GM19397 (cell line): ENCODE data around the gene IGSF23.
A peak's percentile ranks its signal among the peaks of the same experiment; 100 is the strongest.

Source experiments
- ATAC-seq: cut with Tn5 transposase; IDR thresholded peaks from one replicate; pipeline ENCODE4 v1.9.1; 2021; ENCODE audit warnings: mild to moderate bottlenecking, moderate library complexity; ENCODE audit not compliant: unreplicated experiment

Gene IGSF23

GRCh38 chr19:44640518-44640917 is 27.2 kb downstream of the IGSF23 start:
- ATAC-seq: no peak

DNA sequence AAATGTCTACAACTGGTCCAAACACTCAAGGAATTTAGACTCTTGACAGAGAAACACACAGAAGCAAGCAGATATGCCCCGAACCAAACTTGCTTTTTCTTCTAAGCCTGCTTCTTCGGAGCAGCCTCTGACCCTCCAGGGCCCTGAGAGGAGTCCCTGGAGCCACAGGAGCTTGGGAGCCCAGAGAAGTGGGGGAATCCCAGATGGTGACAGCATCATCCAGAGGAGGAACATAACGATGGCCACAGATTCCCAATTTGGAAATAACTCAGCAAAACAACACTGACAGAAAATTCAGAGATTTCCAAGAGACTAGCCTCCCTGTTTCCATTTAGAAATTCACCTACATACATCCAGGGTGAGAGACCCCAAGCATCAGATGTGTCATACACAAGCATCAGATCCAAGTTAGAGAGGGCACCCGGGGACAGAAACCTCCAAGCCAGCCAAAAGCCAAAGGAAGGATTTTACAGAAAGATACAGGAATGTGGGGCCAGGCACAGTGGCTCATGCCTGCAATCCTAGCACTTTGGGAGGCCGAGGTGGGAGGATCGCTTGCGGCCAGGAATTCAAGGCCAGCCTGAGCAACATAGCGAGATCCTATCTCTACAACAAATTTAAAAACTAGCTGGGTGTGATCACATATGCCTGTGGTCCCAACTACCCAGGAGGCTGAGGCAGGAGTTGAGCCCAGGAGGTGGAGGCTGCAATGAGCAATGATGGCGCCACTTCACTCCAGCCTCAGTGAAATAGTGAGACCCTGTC is 28.3 kb downstream of the IGSF23 start:
- ATAC-seq: no peak

DNA sequence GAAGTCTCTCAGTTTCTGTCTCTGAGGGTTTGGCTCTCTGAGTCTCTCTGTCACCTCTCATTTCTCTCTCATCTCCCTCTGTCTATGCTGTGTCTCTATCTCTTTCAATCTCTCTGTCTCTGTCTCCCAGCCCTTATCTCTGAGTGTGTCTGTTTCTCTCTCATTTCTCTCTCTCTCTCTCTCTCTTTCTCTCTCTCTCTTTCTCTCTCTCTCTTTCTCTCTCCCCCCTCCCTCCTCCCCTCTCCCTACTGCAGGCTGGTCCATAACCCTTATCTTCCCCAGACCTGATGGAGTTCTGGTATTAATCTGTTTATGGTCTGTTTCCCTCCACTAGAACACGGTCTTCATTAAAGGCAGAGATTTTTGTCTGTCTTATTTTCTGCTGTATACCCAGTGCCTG is 29.0 kb downstream of the IGSF23 start:
- ATAC-seq: no peak

GRCh38 chr19:44643605-44644401 is 30.4 kb downstream of the IGSF23 start, which contains the start of gene PVR:
PVR (plus strand) TSS chr19:44643910; CDS start chr19:44644097, 187 bp downstream.
- no peak for ATAC-seq

DNA sequence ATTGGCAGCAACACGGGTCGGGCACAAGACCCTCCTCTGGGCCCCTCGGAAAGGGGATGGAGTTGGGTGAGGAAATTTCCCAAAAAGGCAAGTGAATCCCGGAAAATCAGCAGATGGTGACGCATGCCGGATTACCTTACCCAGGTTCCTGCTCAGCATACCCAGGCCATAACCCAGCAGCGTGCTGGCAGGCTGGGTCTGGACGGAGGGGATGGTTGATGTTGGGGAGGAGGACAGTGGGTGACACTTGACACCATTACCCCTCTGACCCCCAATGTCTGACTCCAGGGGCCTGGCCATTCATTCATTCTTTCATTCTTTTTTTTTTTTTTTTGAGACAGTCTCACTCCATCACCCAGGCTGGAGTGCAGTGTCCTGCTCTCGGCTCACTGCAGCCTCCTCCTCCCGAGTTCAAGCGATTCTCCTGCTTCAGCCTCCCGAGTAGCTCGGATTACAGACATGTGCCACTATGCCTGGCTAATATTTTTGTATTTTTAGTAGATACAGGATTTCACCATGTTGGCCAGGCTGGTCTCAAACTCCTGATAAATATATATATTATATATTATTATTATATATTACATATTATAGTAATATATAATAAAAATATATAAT is 31.1 kb downstream of the IGSF23 start:
- ATAC-seq: no peak

DNA sequence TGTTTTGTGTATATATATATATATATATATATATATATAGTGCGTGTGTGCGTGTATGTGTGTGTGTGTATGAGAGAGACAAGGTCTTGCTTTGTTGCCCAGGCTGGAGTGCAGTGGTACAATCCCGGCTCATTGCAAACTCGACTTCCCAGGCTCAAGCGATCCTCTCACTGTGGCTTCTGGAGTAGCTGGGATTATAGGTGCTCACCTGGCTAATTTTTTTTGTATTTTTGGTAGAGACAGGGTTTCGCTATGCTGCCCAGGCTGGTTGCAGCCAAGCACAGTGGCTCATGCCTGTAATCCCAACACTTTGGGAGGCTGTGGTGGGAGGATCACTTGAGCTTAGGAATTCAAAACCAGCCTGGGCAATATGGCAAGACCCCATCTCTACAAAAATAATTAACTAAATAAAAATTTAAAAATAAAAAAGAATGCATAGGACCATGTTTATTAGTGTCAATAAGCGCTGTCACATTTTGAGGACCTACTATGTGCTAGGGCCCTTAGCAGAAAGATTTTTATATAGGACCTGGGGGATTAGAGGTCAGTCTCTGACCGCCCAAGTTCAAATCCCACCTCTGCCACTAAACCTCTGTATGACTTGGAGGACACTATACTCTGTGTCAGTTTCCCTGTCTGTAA is 32.2 kb downstream of the IGSF23 start:
- ATAC-seq: no peak

GRCh38 chr19:44646049-44646416 is 32.7 kb downstream of the IGSF23 start:
- ATAC-seq: no peak

DNA sequence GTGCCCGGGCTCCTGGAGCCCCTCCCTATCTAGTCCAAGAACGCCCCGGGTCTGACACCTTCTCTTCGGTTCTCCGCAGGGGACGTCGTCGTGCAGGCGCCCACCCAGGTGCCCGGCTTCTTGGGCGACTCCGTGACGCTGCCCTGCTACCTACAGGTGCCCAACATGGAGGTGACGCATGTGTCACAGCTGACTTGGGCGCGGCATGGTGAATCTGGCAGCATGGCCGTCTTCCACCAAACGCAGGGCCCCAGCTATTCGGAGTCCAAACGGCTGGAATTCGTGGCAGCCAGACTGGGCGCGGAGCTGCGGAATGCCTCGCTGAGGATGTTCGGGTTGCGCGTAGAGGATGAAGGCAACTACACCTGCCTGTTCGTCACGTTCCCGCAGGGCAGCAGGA is 33.8 kb downstream of the IGSF23 start:
- no peak for ATAC-seq

DNA sequence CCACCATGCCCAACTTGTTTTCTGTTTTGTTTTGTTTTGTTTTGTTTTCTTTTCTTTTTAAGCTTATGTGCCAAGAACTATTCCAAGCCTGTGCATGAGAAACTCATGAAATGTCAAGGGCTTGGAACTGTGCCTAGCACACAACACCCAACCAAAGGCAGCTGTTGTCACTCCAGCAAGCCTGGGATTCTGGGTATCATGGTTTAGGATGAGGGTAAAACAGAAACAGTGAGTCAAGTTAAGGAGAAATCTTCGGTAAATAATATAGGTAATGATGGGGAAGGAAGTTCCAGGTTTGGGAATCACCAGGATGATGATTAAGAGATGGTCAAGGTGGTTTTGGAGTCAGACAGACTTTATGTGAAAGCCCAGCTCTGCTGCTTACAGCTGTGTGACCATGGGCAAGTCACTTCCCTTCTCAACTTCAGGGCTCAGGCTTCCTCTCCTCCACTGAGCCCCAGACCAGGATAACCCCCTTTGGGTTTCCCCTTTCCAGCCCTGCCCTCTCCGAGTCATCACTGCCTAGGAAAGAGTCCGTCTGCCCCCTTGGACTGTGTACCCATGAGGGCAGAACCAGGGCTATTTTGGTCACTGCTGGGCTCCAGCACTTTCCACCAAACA is 35.4 kb downstream of the IGSF23 start:
- ATAC-seq: no peak

DNA sequence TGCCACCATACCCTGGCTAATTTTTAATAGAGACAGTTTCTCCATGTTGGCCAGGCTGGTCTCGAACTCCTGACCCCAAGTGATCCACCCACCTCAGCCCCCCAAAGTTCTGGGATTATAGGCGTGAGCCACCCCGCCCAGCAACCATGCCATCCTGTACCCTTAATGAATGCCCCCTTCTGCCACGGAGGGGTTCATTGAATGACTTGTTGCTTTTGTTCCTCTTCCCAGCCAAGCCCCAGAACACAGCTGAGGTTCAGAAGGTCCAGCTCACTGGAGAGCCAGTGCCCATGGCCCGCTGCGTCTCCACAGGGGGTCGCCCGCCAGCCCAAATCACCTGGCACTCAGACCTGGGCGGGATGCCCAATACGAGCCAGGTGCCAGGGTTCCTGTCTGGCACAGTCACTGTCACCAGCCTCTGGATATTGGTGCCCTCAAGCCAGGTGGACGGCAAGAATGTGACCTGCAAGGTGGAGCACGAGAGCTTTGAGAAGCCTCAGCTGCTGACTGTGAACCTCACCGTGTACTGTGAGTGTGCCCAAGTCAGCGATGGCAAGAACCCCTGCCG is 36.3 kb downstream of the IGSF23 start:
- ATAC-seq: no peak

- ATAC-seq: no peak
Measured at GRCh38 chr19:44653343-44653742, 40.0 kb downstream of the IGSF23 start.

- ATAC-seq: peak; percentile 79
Measured at GRCh38 chr19:44653977-44654774, 40.8 kb downstream of the IGSF23 start.

DNA sequence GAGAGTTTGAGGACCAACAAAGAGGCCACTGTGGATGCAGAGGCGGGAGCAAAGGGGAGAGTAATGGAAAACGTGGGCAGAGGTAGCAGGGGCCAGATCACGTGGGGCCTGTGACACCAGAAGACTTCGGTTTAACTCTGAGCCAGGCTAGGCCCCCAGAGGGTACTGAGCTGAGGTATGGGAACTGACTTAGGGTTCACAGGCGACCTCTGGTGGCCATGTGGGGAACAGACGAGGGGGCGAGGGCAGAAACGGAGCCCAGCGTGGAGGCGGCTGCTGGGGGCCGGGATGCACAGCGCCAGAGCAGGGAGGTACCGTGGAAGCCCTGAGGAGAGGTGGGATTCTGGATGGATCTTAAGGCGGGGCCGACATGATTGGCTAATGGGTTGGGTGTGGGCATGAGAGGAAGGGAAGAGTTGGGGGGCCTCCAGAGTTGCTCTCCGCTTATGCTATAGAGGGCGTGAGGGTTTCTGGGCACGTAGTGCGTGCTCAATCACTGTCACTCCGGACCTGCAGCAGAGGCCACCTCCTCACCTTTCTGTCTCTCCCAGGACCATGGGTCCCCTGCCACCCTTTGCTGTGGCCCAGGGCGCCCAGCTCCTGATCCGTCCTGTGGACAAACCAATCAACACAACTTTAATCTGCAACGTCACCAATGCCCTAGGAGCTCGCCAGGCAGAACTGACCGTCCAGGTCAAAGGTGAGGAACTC is 44.0 kb downstream of the IGSF23 start:
- no peak for ATAC-seq

GRCh38 chr19:44658069-44658733 is 44.8 kb downstream of the IGSF23 start:
- ATAC-seq: no peak

GRCh38 chr19:44660081-44660480 is 46.7 kb downstream of the IGSF23 start:
- no peak for ATAC-seq

GRCh38 chr19:44661205-44661604 is 47.8 kb downstream of the IGSF23 start:
- no peak for ATAC-seq

DNA sequence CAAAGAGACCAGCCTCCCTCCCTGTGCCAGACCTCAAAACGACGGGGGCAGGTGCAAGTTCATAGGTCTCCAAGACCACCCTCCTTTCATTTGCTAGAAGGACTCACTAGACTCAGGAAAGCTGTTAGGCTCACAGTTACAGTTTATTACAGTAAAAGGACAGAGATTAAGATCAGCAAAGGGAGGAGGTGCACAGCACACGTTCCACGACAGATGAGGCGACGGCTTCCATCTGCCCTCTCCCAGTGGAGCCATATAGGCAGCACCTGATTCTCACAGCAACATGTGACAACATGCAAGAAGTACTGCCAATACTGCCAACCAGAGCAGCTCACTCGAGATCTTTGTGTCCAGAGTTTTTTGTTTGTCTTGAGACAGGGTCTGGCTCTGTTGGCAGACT is 48.5 kb downstream of the IGSF23 start:
- no peak for ATAC-seq

DNA sequence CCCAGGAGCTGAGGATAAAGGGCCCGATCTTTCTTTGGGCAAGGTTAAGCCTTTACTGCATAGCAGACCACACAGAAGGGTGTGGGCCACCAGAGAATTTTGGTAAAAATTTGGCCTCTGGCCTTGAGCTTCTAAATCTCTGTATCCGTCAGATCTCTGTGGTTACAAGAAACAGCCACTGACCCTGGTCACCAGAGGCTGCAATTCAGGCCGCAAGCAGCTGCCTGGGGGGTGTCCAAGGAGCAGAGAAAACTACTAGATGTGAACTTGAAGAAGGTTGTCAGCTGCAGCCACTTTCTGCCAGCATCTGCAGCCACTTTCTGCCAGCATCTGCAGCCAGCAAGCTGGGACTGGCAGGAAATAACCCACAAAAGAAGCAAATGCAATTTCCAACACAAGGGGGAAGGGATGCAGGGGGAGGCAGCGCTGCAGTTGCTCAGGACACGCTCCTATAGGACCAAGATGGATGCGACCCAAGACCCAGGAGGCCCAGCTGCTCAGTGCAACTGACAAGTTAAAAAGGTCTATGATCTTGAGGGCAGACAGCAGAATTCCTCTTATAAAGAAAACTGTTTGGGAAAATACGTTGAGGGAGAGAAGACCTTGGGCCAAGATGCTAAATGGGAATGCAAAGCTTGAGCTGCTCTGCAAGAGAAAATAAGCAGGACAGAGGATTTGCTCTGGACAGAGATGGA is 49.5 kb downstream of the IGSF23 start:
- no peak for ATAC-seq
